Measurements from ENCODE around the gene ROR2. TPM values are rescaled to one million over a fixed set of nuclear protein-coding genes. Genes with fewer than 3 reads are reported as not detected.

ROR2 gene
- total RNA-seq, 1 experiment from 2014 or later = not detected

DNA sequence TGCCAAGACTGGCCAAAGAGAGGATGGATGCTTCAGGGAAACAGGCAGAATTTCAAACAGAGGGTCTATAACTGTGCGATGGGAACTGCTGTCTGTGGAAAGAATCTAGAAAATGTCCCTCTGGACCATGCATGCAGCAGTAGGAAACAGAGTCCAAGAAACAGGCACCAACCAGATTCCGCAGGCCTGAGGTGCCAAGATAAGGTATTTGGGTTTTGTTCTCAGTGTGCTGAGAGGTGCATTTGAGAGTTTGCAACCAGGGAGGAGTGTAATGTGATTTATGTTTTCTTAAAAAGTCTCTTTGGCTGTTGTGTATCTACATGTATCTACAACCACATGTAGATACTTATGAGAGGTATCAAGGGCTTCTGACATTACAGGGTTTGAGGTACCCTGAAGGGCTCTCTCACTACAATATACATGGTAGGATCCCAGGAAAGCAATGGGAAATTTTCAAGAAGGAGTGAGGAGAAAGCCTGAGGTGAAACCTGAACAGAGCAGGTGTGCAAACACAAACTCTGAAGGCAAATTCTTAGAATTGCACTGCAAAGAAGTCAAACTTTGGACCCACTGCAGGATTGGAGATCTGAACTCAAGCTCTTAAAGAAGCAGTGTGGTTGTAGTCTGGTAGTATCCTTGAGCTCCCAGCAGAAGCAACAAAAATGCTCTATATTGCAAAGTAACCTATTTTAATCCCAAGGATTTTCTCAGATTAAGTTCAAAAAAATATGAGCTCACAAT lies 343.6 kb downstream of the ROR2 start:
- intact Hi-C loops (cut with micrococcal nuclease; ENCODE audit: unreplicated experiment) = no loop called here
- H3K27me3 Mint-ChIP-seq (ENCODE audit: unreplicated experiment) = peaks cover 17% of the 10 kb centered on the region
- no peak for DNase-seq

DNA sequence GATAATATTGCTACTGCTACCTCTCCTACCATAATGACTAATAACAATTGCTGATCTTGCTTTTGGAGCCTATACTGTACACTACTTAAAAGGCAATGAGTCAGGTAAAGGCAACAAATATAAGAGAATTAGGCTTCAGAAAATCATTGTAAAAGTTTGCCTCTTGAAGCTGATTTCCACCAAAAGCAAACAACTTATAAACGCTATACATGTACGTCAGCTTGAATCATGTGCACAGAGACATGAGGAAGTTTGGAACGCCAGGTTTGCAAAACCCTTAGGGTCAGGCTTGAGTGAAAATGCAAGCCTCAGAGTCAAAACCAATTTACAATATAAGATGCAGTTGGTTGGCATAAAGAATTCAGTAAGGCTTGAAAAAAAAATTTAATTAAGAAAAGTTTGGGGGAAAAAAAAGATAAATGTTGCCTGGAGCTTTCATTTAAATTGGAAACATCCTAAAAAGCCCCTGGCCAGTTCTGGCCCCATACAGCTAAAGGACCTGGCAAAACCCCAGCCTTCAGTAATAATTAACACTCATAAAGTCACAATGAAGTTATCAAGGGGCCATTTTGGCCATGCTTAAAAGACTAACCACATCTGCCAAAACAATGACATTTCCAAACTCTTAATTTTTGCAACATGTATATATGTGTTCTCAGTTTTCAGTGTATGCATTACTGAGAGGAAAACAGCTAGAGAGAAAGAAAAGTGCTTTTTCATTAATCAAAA lies 345.4 kb downstream of the ROR2 start:
- CTCF ChIA-PET = no interaction called here
- BruUV-seq (replicated peaks) = no TSS peak
- Mint-ChIP-seq H3K36me3 (ENCODE audit: insufficient read depth, unreplicated experiment) (no peaks in the 10 kb centered on the region), H3K4me3 (ENCODE audit: low read depth, unreplicated experiment) (no peak overlapping the region), H3K9me3 (ENCODE audit: low read depth, unreplicated experiment) (no peaks in the 10 kb centered on the region), H3K27me3 (ENCODE audit: unreplicated experiment) (peaks cover 27% of the 10 kb centered on the region), H3K27ac (ENCODE audit: unreplicated experiment) (no peak overlapping the region), H3K4me1 (ENCODE audit: low read depth, unreplicated experiment) (no peaks in the 10 kb centered on the region)
- TF ChIP-seq, protein P1, sequence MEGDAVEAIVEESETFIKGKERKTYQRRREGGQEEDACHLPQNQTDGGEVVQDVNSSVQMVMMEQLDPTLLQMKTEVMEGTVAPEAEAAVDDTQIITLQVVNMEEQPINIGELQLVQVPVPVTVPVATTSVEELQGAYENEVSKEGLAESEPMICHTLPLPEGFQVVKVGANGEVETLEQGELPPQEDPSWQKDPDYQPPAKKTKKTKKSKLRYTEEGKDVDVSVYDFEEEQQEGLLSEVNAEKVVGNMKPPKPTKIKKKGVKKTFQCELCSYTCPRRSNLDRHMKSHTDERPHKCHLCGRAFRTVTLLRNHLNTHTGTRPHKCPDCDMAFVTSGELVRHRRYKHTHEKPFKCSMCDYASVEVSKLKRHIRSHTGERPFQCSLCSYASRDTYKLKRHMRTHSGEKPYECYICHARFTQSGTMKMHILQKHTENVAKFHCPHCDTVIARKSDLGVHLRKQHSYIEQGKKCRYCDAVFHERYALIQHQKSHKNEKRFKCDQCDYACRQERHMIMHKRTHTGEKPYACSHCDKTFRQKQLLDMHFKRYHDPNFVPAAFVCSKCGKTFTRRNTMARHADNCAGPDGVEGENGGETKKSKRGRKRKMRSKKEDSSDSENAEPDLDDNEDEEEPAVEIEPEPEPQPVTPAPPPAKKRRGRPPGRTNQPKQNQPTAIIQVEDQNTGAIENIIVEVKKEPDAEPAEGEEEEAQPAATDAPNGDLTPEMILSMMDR (IDR thresholded peaks at IDR 0.05; ENCODE audit: unreplicated experiment) = no peak
- intact Hi-C loops (cut with micrococcal nuclease; ENCODE audit: unreplicated experiment) = no loop called here
- DNase-seq = no peak

More for the DNA sequence above, 343.6 kb downstream of the ROR2 start:
- Mint-ChIP-seq H3K9me3 (ENCODE audit: low read depth, unreplicated experiment) (no peaks in the 10 kb centered on the region), H3K4me1 (ENCODE audit: low read depth, unreplicated experiment) (no peaks in the 10 kb centered on the region), H3K27ac (ENCODE audit: unreplicated experiment) (no peak overlapping the region), H3K36me3 (ENCODE audit: insufficient read depth, unreplicated experiment) (no peaks in the 10 kb centered on the region), H3K4me3 (ENCODE audit: low read depth, unreplicated experiment) (no peak overlapping the region)
- BruUV-seq (replicated peaks) = no TSS peak
- CTCF ChIA-PET = no interaction called here
- TF ChIP-seq, protein P1 (IDR thresholded peaks at IDR 0.05; ENCODE audit: unreplicated experiment) = no peak

DNA sequence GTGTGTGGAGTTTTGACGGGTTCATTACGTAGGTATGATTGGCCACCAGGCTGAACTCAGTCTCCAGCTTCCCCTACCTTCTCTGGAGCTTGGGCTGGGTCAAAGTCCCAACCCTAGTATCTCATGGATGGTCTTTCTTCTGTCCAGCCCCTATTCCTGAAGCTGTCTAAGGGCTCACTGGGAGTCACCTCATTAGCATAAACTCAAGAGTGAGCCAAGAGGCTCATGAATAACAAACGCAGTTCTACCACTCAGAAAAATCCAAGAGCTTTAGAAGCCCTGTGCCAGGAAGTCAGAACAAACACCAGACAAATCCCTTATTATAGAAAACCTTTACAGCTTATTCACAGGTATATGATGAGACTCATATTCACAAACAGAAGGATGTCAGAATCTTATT lies 346.1 kb downstream of the ROR2 start:
- BruUV-seq (replicated peaks) = no TSS peak
- intact Hi-C loops (cut with micrococcal nuclease; ENCODE audit: unreplicated experiment) = no loop called here
- H3K27me3 Mint-ChIP-seq (ENCODE audit: unreplicated experiment) = peaks cover 27% of the 10 kb centered on the region
- no peak overlapping the region for H3K4me3 Mint-ChIP-seq (ENCODE audit: low read depth, unreplicated experiment)
- no peaks in the 10 kb centered on the region for H3K9me3 Mint-ChIP-seq (ENCODE audit: low read depth, unreplicated experiment)
- no peak overlapping the region for H3K27ac Mint-ChIP-seq (ENCODE audit: unreplicated experiment)
- H3K36me3 Mint-ChIP-seq (ENCODE audit: insufficient read depth, unreplicated experiment) = no peaks in the 10 kb centered on the region
- no peak for DNase-seq
- TF ChIP-seq, protein P1 (IDR thresholded peaks at IDR 0.05; ENCODE audit: unreplicated experiment) = no peak
- H3K4me1 Mint-ChIP-seq (ENCODE audit: low read depth, unreplicated experiment) = no peaks in the 10 kb centered on the region
- CTCF ChIA-PET = no interaction called here

DNA sequence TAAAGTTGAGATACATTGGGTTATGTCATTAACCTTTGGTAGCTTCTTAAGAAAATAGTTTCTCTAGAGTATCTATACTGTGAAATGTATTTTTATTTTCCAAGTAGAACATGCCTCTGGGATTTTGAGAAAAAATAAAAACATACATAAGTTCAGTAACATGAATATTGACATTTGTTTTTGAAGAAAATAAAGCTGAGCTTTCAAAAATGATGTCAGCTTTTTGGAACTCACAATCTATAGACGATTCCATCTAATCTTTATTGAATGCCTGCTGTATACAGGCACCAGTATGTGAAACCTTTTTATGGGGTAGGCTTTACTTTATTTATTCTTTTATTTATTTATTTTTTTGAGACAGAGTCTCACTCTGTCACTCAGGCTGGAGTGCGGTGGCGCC lies 350.5 kb downstream of the ROR2 start:
- no TSS peak for BruUV-seq (replicated peaks)
- CTCF ChIA-PET = no interaction called here
- no peaks in the 10 kb centered on the region for H3K9me3 Mint-ChIP-seq (ENCODE audit: low read depth, unreplicated experiment)
- no peak overlapping the region for H3K27ac Mint-ChIP-seq (ENCODE audit: unreplicated experiment)
- no peak for DNase-seq
- intact Hi-C loops (cut with micrococcal nuclease; ENCODE audit: unreplicated experiment) = no loop called here
- no peaks in the 10 kb centered on the region for H3K36me3 Mint-ChIP-seq (ENCODE audit: insufficient read depth, unreplicated experiment)
- H3K4me1 Mint-ChIP-seq (ENCODE audit: low read depth, unreplicated experiment) = no peaks in the 10 kb centered on the region
- no peak overlapping the region for H3K4me3 Mint-ChIP-seq (ENCODE audit: low read depth, unreplicated experiment)
- TF ChIP-seq, protein P1 (IDR thresholded peaks at IDR 0.05; ENCODE audit: unreplicated experiment) = no peak
- peaks cover 56% of the 10 kb centered on the region for H3K27me3 Mint-ChIP-seq (ENCODE audit: unreplicated experiment)
